Astrocyte of the cerebellum (primary cell): ENCODE results near the gene NUDT1.

ENCODE experiments used
- DNase-seq: peaks from one replicate; pipeline ENCODE4 v3.0.0-alpha.2; 2011; ENCODE audit warnings: low read depth
- H3K4me3 ChIP-seq: 2 replicates; pipeline ENCODE4 v1.5.1; 2011; ENCODE audit warnings: mild to moderate bottlenecking, low read depth, low read length, moderate library complexity
- in situ Hi-C: cut with HindIII; loops from 2 replicates; pipeline ENCODE4 v1.10.0; 2017; ENCODE audit warnings: low sequenced_read_pairs
- TF ChIP-seq, protein P1 (sequence below): IDR thresholded peaks from 2 replicates; pipeline ENCODE4 v1.5.1; 2012; ENCODE audit warnings: low read length, low read depth, moderate library complexity, mild to moderate bottlenecking; ENCODE audit errors: missing control alignments

Gene NUDT1

DNA sequence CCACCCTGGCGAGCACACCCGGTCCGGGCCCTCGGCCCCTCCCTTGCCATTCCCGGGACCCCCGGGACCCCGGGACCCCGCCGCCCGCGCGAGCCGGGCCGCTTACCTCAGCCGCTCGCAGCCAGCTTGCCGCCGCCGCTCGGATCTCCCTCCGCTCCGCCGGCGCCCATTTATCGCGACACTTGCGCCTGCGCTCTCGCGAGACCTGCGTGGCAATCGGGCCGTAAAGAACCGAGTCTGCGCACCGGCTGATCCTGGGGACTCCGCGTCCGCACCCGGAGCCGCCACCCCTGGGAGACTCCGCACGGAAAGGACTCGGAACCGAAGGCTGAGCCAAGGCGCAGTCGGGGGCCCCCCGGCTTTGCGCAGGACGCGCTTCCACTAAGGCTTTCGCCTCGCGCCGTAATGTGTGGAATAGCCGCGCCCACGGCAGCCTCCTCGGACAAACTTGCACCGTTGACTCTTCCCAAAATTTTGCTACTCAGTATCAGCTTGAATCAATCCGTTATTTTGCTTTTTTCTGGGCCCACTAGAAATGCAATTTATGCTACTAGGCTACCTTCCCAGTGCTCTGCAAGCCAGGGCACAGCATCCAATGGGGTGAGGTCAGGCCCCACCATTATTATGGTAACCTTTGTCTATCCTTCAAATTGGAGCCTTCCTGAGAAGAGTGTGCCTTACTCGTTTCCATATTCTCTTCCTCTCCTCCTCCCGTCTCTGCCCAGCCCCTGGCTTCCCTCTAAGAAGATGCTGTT is 9.1 kb upstream of the NUDT1 start, which contains the start of gene MAD1L1:
MAD1L1 (minus strand) TSS at position 180 of the 755 bp plus-strand sequence. CDS start 2,812 bp downstream, outside the sequence.
- in situ Hi-C loops: no loop called here
- DNase-seq: peak; percentile 73
- TF ChIP-seq, protein P1, sequence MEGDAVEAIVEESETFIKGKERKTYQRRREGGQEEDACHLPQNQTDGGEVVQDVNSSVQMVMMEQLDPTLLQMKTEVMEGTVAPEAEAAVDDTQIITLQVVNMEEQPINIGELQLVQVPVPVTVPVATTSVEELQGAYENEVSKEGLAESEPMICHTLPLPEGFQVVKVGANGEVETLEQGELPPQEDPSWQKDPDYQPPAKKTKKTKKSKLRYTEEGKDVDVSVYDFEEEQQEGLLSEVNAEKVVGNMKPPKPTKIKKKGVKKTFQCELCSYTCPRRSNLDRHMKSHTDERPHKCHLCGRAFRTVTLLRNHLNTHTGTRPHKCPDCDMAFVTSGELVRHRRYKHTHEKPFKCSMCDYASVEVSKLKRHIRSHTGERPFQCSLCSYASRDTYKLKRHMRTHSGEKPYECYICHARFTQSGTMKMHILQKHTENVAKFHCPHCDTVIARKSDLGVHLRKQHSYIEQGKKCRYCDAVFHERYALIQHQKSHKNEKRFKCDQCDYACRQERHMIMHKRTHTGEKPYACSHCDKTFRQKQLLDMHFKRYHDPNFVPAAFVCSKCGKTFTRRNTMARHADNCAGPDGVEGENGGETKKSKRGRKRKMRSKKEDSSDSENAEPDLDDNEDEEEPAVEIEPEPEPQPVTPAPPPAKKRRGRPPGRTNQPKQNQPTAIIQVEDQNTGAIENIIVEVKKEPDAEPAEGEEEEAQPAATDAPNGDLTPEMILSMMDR: no peak
- peak within 1 kb of the TSS; percentile 83 for H3K4me3 ChIP-seq

DNA sequence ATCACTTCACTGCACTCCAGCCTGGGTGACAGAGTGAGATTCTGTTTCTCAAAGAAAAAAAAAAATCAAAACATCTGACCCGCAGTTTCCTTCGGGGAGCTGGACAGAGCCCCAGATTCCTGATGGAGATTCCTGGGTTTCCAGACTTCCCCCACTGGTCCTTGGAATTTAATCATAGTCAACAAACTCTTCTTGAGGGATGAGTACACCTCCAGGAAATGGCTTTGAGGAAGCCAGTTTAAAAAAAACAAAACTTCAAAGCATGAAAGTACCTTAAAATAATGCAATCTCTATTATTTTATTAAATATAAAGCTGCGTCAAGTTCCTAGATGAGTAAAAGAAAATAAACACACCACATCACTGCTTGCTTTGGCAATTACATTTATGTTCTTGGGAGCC is 8.1 kb upstream of the NUDT1 start:
- TF ChIP-seq, protein P1: no peak
- in situ Hi-C loops: no loop called here
- no peak for DNase-seq

DNA sequence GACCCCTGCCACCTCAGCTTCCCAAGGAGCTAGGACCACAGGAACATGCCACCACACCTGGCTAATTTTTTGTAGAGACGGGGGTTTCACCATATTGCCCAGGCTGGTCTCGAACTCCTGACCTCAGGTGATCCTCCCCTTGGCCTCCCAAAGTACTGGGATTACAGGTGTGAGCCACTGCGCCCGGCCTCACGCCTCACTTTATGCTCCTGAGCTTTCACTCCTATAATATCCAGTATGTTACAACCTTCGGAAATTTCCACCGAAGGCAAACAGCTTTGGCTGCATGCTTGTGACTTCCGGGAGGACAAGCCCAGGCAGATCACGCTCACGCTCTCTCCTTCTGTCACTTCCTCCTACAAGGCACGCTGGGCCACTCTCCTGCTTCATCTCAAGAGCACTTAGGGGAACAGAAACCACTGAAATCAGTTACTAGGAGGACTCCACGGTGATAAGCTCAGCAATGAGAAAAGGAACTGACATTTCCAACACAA is 4.9 kb upstream of the NUDT1 start:
- no peak for DNase-seq
- TF ChIP-seq, protein P1: no peak
- in situ Hi-C loops: no loop called here
- H3K4me3 ChIP-seq: no peak overlapping the region

More for the DNA sequence above, 8.1 kb upstream of the NUDT1 start:
- no peak overlapping the region for H3K4me3 ChIP-seq

- DNase-seq: no peak
- in situ Hi-C loops: no loop called here
- TF ChIP-seq, protein P1: no peak
- no peak overlapping the region for H3K4me3 ChIP-seq
Observed at GRCh38 chr7:2239242-2239641, 2.8 kb upstream of the NUDT1 start.

DNA sequence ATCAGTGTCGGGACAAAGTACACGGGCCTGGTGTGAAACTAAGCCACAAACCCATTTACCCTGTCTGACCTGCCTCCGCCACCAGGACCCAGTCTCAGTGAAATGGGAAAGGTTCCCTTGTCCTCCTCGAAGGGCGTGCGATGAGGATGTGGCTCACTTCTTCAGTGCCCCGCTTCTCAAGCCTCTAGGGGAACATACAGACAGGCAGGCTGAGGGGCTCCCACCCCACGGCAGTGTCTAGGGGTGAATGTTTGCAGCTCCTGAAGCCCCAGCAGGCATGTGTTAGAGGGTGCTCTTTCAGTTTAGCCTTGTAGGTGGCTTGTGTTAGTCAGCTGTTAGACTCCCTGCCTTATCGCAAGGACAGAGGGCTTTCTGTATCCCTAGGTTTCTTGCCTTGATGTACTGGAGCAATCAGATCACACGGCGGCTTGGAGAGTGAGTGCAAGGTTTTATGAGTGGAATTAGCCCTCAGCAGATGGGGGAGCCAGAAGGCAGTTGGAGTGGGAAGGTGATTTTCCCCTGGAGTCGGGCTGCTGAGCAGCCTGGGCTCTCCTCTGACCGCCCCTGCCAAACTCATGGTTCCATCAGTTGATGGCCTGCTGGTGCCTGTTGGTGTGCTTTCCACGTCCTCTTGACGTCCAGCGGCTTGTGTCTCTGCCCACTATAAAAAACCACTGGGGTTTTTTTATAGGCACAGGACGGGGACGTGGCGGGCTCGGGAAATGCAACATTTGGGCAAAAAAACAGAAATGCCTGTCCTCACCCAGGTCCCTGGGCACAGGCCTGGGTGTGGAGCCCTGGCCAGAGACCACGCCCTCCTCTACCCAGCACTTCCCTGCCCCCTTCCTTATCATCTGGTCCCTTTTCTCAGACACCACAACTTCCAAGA is 759 bp downstream of the NUDT1 start:
- TF ChIP-seq, protein P1: peak; percentile 19
- peak overlapping the region; percentile 81 for H3K4me3 ChIP-seq
- in situ Hi-C loops: no loop called here
- no peak for DNase-seq

DNA sequence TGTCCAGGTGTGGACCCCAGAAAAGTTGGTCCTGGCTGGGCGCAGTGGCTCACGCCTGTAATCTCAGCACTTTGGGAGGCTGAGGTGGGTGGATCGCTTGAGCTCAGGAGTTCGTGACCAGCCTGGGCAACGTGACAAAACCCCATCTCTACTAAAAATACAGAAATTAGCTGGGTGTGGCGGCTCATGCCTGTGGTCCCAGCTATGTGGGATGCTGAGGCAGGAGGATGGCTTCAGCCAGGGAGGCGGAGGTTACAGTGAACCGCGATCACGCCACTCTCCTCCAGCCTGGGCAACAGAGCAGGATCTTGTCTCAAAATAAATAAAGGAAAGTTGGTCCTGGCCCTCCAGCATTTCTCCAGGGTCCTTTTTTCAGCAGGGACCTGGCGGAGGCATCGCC is 1.4 kb downstream of the NUDT1 start:
- in situ Hi-C loops: no loop called here
- DNase-seq: no peak
- TF ChIP-seq, protein P1: no peak
- H3K4me3 ChIP-seq: no peak overlapping the region
